Upper lobe of left lung (tissue), 6 donors: ENCODE results near the gene C6orf132. TPM values are rescaled to one million over a fixed set of nuclear protein-coding genes. Genes with fewer than 3 reads are reported as not detected.
"Not testable (repeated sequence)": the region's sequence is repeated elsewhere in the genome, so short reads cannot be mapped to it uniquely, and the experiment has no call there.

ENCODE experiments used
- ATAC-seq, 2 donors: fragments of 200-7000 bp; cut with Tn5 transposase; one replicate each; pipeline ENCODE4 v1.9.1; 2022; ENCODE audit warnings: mild to moderate bottlenecking in 2 of 2, moderate library complexity in 2 of 2; ENCODE audit not compliant: low FRiP score in 2 of 2
- DNase-seq, 2 donors: peaks; one replicate each; pipeline ENCODE4 v3.0.0-alpha.2; 2019 to 2020
- H3K27ac ChIP-seq, 4 donors: fragments of 200-600 bp; sonication (generic); one replicate each; pipeline ENCODE4 v1.5.1; 2016 to 2019
- H3K27me3 ChIP-seq, 4 donors: fragments of 200-600 bp; sonication (generic); one replicate each; pipeline ENCODE4 v1.5.1; 2017 to 2019
- H3K36me3 ChIP-seq, 4 donors: fragments of 200-600 bp; sonication (generic); one replicate each; pipeline ENCODE4 v1.5.1; 2016 to 2019
- H3K4me1 ChIP-seq, 4 donors: fragments of 200-600 bp; sonication (generic); one replicate each; pipeline ENCODE4 v1.5.1; 2018 to 2019
- H3K4me3 ChIP-seq, 4 donors: fragments of 200-600 bp; sonication (generic); one replicate each; pipeline ENCODE4 v1.5.1; 2017 to 2019; ENCODE audit warnings: mild to moderate bottlenecking in 2 of 4, moderate library complexity in 1 of 4
- H3K9me3 ChIP-seq, 4 donors: fragments of 200-600 bp; sonication (generic); one replicate each; pipeline ENCODE4 v1.5.1; 2018 to 2019
- EP300 ChIP-seq, 4 donors: sonication (generic); formaldehyde crosslinking; IDR thresholded peaks; one replicate each; pipeline ENCODE4 v1.5.1; 2017; ENCODE audit warnings: antibody characterized with exemption in 4 of 4, control low read depth in 2 of 4
- POLR2A ChIP-seq, 4 donors: fragments of 450-650 bp; IDR thresholded peaks; one replicate each; pipeline ENCODE4 v1.5.1; 2016 to 2017; ENCODE audit warnings: antibody characterized with exemption in 4 of 4, mild to moderate bottlenecking in 2 of 4
- POLR2AphosphoS5 ChIP-seq, 2 donors: sonication (generic); formaldehyde crosslinking; IDR thresholded peaks; one replicate each; pipeline ENCODE4 v1.5.1; 2017; ENCODE audit warnings: antibody characterized with exemption in 2 of 2
- WGBS, 2 donors: methylation state at CpG; one replicate each; pipeline ENCODE4 v1.1.5; 2017 to 2018; 5-methylcytosine and 5-hydroxymethylcytosine counted together
- total RNA-seq, 6 donors: library from RNA; depleted of rRNA in 4 of 6; stranded (reverse); fragments of >200 nt in 4 of 6; gene quantifications; one replicate each; pipeline versions ENCODE4 v1.1.0 to v1.2.1, GENCODE V29; 2016 to 2021
- TF ChIP-seq, protein P1 (sequence below), 6 experiments: fragments of 450-650 bp in 4 of 6; fragments of 200-600 bp in 2 of 6; sonication (generic) in 2 of 6; IDR thresholded peaks; one replicate each; pipeline ENCODE4 v1.5.1; 2016 to 2019; ENCODE audit warnings: antibody characterized with exemption in 6 of 6
- donor health status: DM: no; HTN: no; CAD: no; lungs with moderate emphysema.
- donor health status: DM: no; HTN: yes; CAD: no; lungs with severe emphysema.

Gene C6orf132
- total RNA-seq, 6 donors from 2014 or later, result 9.4 to 26.3 (median 17.0) TPM

GRCh38 chr6:42155293-42155692, 12.9 kb upstream of the C6orf132 start:
- H3K27ac ChIP-seq, result no peak overlapping the region
- ATAC-seq (no peak), DNase-seq (no peak)
- TF ChIP-seq POLR2AphosphoS5 (IDR thresholded peaks at IDR 0.05) (no peak), POLR2A (IDR thresholded peaks at IDR 0.05) (no peak), EP300 (IDR thresholded peaks at IDR 0.05) (no peak)
- TF ChIP-seq, protein P1, sequence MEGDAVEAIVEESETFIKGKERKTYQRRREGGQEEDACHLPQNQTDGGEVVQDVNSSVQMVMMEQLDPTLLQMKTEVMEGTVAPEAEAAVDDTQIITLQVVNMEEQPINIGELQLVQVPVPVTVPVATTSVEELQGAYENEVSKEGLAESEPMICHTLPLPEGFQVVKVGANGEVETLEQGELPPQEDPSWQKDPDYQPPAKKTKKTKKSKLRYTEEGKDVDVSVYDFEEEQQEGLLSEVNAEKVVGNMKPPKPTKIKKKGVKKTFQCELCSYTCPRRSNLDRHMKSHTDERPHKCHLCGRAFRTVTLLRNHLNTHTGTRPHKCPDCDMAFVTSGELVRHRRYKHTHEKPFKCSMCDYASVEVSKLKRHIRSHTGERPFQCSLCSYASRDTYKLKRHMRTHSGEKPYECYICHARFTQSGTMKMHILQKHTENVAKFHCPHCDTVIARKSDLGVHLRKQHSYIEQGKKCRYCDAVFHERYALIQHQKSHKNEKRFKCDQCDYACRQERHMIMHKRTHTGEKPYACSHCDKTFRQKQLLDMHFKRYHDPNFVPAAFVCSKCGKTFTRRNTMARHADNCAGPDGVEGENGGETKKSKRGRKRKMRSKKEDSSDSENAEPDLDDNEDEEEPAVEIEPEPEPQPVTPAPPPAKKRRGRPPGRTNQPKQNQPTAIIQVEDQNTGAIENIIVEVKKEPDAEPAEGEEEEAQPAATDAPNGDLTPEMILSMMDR (IDR thresholded peaks at IDR 0.05), result no peak
- no peak overlapping the region for H3K4me3 ChIP-seq
- H3K27me3 ChIP-seq, result no peaks in the 10 kb centered on the region
- H3K36me3 ChIP-seq, result no peaks in the 10 kb centered on the region
- no peaks in the 10 kb centered on the region for H3K9me3 ChIP-seq
- no peaks in the 10 kb centered on the region for H3K4me1 ChIP-seq
- 86% methylated on average over 4 of the region's 4 CpGs for WGBS, 2 donors

- Histone ChIP-seq H3K36me3 (no peaks in the 10 kb centered on the region), H3K4me1 (no peaks in the 10 kb centered on the region), H3K27ac (no peak overlapping the region), H3K4me3 (no peak overlapping the region), H3K27me3 (no peaks in the 10 kb centered on the region), H3K9me3 (no peaks in the 10 kb centered on the region)
- no peak for ATAC-seq
- DNase-seq, result no peak
- TF ChIP-seq, protein P1 (IDR thresholded peaks at IDR 0.05), result no peak
- no peak for TF ChIP-seq EP300 (IDR thresholded peaks at IDR 0.05)
- TF ChIP-seq POLR2A (IDR thresholded peaks at IDR 0.05), result no peak
- no peak for TF ChIP-seq POLR2AphosphoS5 (IDR thresholded peaks at IDR 0.05)
Observed at GRCh38 chr6:42154461-42155209, 12.2 kb upstream of the C6orf132 start.

DNA sequence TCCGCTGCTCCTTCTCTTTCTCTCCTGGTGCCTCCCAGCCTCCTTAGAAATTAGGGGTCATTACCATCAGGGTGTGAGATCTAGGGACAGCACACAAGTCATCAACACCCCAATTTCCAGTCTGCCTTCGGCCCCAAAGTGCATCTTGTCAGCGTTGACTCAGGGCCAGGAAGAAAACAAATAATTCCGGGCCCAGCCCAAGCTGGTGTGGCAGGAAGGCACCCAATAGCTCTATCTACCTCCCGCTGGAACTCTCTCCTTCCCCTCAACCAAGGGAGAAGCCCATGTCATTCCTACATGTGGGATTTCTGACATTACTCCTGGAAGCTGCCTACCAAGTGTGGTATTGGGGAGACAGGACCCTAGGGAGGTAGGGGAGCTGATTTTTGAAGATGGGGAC, 11.5 kb upstream of the C6orf132 start:
- no peak for TF ChIP-seq POLR2A (IDR thresholded peaks at IDR 0.05)
- no peak for TF ChIP-seq POLR2AphosphoS5 (IDR thresholded peaks at IDR 0.05)
- TF ChIP-seq, protein P1 (IDR thresholded peaks at IDR 0.05), result no peak
- TF ChIP-seq EP300 (IDR thresholded peaks at IDR 0.05), result no peak
- ATAC-seq, result no peak
- WGBS, 2 donors, result 46 to 56% methylated on average over 5 of the region's 5 CpGs

GRCh38 chr6:42152528-42153213, 10.3 kb upstream of the C6orf132 start:
- H3K36me3 ChIP-seq, H3K4me1 ChIP-seq, DNase-seq, ATAC-seq, H3K4me3 ChIP-seq, H3K27me3 ChIP-seq, H3K9me3 ChIP-seq, H3K27ac ChIP-seq: not testable (repeated sequence)
- WGBS, 2 donors, result 79 to 92% methylated on average over 4 of the region's 4 CpGs

More for the DNA sequence above, 11.5 kb upstream of the C6orf132 start:
- Histone ChIP-seq H3K4me1 (no peaks in the 10 kb centered on the region), H3K9me3 (no peaks in the 10 kb centered on the region), H3K36me3 (no peaks in the 10 kb centered on the region), H3K4me3 (no peak overlapping the region), H3K27me3 (no peaks in the 10 kb centered on the region), H3K27ac (no peak overlapping the region)
- DNase-seq, result no peak

DNA sequence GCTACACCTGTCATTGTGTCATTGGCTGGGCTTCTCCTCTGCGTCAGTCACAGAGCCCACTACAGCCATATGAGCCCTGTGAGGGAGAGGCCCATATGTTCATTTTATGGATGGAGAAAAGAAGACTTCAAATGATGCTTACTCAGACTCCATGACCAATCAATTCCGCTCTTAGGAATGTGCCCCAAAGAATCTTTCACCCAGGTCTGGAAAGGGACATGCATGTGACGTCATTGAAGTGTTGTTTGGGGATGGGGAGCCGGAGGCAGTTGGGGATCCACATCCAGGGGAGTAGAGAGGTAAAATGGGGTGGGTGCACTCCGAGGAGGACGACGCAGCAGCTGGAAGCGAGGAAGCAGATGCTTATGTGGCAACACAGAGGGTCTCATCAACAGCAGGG, 9.6 kb upstream of the C6orf132 start:
- no peak overlapping the region for H3K4me3 ChIP-seq
- DNase-seq, result no peak
- H3K4me1 ChIP-seq, result no peaks in the 10 kb centered on the region
- ATAC-seq, result no peak
- WGBS, 2 donors, result 80 to 81% methylated on average over 8 of the region's 8 CpGs
- no peaks in the 10 kb centered on the region for H3K36me3 ChIP-seq
- H3K27ac ChIP-seq, result no peak overlapping the region
- no peaks in the 10 kb centered on the region for H3K27me3 ChIP-seq
- H3K9me3 ChIP-seq, result no peaks in the 10 kb centered on the region
- TF ChIP-seq, protein P1 (IDR thresholded peaks at IDR 0.05), result no peak
- no peak for TF ChIP-seq POLR2A (IDR thresholded peaks at IDR 0.05)
- TF ChIP-seq POLR2AphosphoS5 (IDR thresholded peaks at IDR 0.05), result no peak
